ENCODE measurements around the gene NLRC5.

Gene NLRC5

GRCh38 chr16:57105184-57105583 lies 115.8 kb downstream of the NLRC5 start:
- TF ChIP-seq BACH2 (CRISPR knock-in tag; IDR thresholded peaks at IDR 0.05; ENCODE audit: borderline replicate concordance) = no peak
- TF ChIP-seq RARB (CRISPR knock-in tag; IDR thresholded peaks at IDR 0.05) = no peak
- TF ChIP-seq ZNF8 (CRISPR knock-in tag; IDR thresholded peaks at IDR 0.05) = no peak
- no peak for TF ChIP-seq ZNF565 (CRISPR knock-in tag; conservative IDR thresholded peaks at IDR 0.05; ENCODE audit: low read depth)
- TF ChIP-seq PATZ1 (CRISPR knock-in tag; IDR thresholded peaks at IDR 0.05; ENCODE audit: borderline replicate concordance) = no peak
- TF ChIP-seq ZC3H10 (CRISPR knock-in tag; IDR thresholded peaks at IDR 0.05) = no peak
- TF ChIP-seq CREB5 (CRISPR knock-in tag; IDR thresholded peaks at IDR 0.05; ENCODE audit: low read depth) = no peak
- no peak for TF ChIP-seq ZFP3 (CRISPR knock-in tag; IDR thresholded peaks at IDR 0.05)
- ATAC-seq = no peak

- no peak for ATAC-seq
- TF ChIP-seq ISL1 (CRISPR knock-in tag; IDR thresholded peaks at IDR 0.05) (no peak), ZNF565 (CRISPR knock-in tag; conservative IDR thresholded peaks at IDR 0.05; ENCODE audit: low read depth) (no peak), ZFP30 (CRISPR knock-in tag; IDR thresholded peaks at IDR 0.05) (no peak)
Observed at GRCh38 chr16:57106767-57107166, 117.4 kb downstream of the NLRC5 start.

GRCh38 chr16:57107321-57107922 lies 118.1 kb downstream of the NLRC5 start:
- TF ChIP-seq PATZ1 (CRISPR knock-in tag; IDR thresholded peaks at IDR 0.05; ENCODE audit: borderline replicate concordance) = no peak
- TF ChIP-seq CSDC2 (CRISPR knock-in tag; IDR thresholded peaks at IDR 0.05) = no peak
- TF ChIP-seq ZNF8 (CRISPR knock-in tag; IDR thresholded peaks at IDR 0.05) = no peak
- TF ChIP-seq OSR1 (CRISPR knock-in tag; IDR thresholded peaks at IDR 0.05) = no peak
- TF ChIP-seq CREB5 (CRISPR knock-in tag; IDR thresholded peaks at IDR 0.05; ENCODE audit: low read depth) = no peak
- TF ChIP-seq ZNF565 (CRISPR knock-in tag; conservative IDR thresholded peaks at IDR 0.05; ENCODE audit: low read depth) = no peak
- no peak for TF ChIP-seq BACH2 (CRISPR knock-in tag; IDR thresholded peaks at IDR 0.05; ENCODE audit: borderline replicate concordance)
- no peak for TF ChIP-seq TCF4 (CRISPR knock-in tag; IDR thresholded peaks at IDR 0.05; ENCODE audit: borderline replicate concordance)
- no peak for TF ChIP-seq ZFP30 (CRISPR knock-in tag; IDR thresholded peaks at IDR 0.05)
- no peak for TF ChIP-seq ESRRG (CRISPR knock-in tag; IDR thresholded peaks at IDR 0.05)
- TF ChIP-seq PPARA (CRISPR knock-in tag; IDR thresholded peaks at IDR 0.05; ENCODE audit: borderline replicate concordance) = no peak
- no peak; the same call in 2 of the 3 replicates for ATAC-seq

- ATAC-seq = no peak
- TF ChIP-seq ZNF8 (CRISPR knock-in tag; IDR thresholded peaks at IDR 0.05) (no peak), TCF4 (CRISPR knock-in tag; IDR thresholded peaks at IDR 0.05; ENCODE audit: borderline replicate concordance) (no peak), ZC3H10 (CRISPR knock-in tag; IDR thresholded peaks at IDR 0.05) (no peak), BACH2 (CRISPR knock-in tag; IDR thresholded peaks at IDR 0.05; ENCODE audit: borderline replicate concordance) (no peak), GLIS3 (CRISPR knock-in tag; IDR thresholded peaks at IDR 0.05) (no peak), ISL1 (CRISPR knock-in tag; IDR thresholded peaks at IDR 0.05) (no peak), TSHZ2 (CRISPR knock-in tag; IDR thresholded peaks at IDR 0.05) (no peak), ZFP30 (CRISPR knock-in tag; IDR thresholded peaks at IDR 0.05) (no peak), POU6F1 (CRISPR knock-in tag; IDR thresholded peaks at IDR 0.05; ENCODE audit: borderline replicate concordance, low read depth) (no peak), ZNF565 (CRISPR knock-in tag; conservative IDR thresholded peaks at IDR 0.05; ENCODE audit: low read depth) (no peak), PATZ1 (CRISPR knock-in tag; IDR thresholded peaks at IDR 0.05; ENCODE audit: borderline replicate concordance) (no peak), CREB5 (CRISPR knock-in tag; IDR thresholded peaks at IDR 0.05; ENCODE audit: low read depth) (no peak), ARNTL (CRISPR knock-in tag; IDR thresholded peaks at IDR 0.05; ENCODE audit: borderline replicate concordance, low read depth) (no peak), ESRRG (CRISPR knock-in tag; IDR thresholded peaks at IDR 0.05) (no peak)
Observed at GRCh38 chr16:57108432-57108831, 119.1 kb downstream of the NLRC5 start.

All from SK-N-SH treated with all-trans-retinoic acid at 6 μM for 48 hours (cell line).